Panc1 (cell line): ENCODE results near the gene SDC1. TPM values are rescaled to one million over a fixed set of nuclear protein-coding genes. Genes with fewer than 3 reads are reported as not detected.

Experiments
- ATAC-seq: fragments of 200-7000 bp; cut with Tn5 transposase; 2 replicates; pipeline ENCODE4 v1.9.1; 2020; ENCODE audit warnings: mild to moderate bottlenecking, moderate library complexity
- BruUV-seq: library from RNA; stranded (reverse); fragments of 400-500 nt; replicated peaks from 2 replicates; lab custom pipeline; 2021; lab: Mats Ljungman, UMichigan
- CTCF ChIA-PET: fragments of 300-600 bp; sonication (Branson Sonifier 250); formaldehyde crosslinking; loops from one replicate; lab custom pipeline; 2022; ENCODE audit warnings: antibody characterized with exemption; lab: Charles Lee
- POLR2A ChIA-PET: fragments of 300-600 bp; sonication (Branson Sonifier 250); formaldehyde crosslinking; loops from one replicate; lab custom pipeline; 2022; ENCODE audit warnings: antibody characterized with exemption; lab: Charles Lee
- DNase-seq: peaks from one replicate; pipeline ENCODE4 v3.0.0-alpha.2; 2010; ENCODE audit warnings: low read depth, low spot score
- H3K27ac ChIP-seq: 2 replicates; pipeline ENCODE4 v1.5.1; 2011; ENCODE audit warnings: mild to moderate bottlenecking, low read length, inconsistent platforms
- H3K27me3 ChIP-seq: fragments of 200-500 bp; sonication (Bioruptor generic); 2 replicates; pipeline ENCODE4 v1.6.0; 2014; ENCODE audit warnings: low read length, inconsistent platforms; ENCODE audit not compliant: control insufficient read depth, insufficient read depth
- H3K36me3 ChIP-seq: fragments of 200-500 bp; sonication (Bioruptor generic); 2 replicates; pipeline ENCODE4 v1.5.1; 2014; ENCODE audit warnings: inconsistent platforms, mild to moderate bottlenecking, low read length, moderate library complexity; ENCODE audit not compliant: control insufficient read depth, insufficient read depth
- H3K4me1 ChIP-seq: 2 replicates; pipeline ENCODE4 v1.5.1; 2011; ENCODE audit warnings: inconsistent platforms, mild to moderate bottlenecking, low read length, moderate library complexity; ENCODE audit not compliant: control insufficient read depth, insufficient read depth
- H3K4me3 ChIP-seq, 2 experiments: 2 replicates each; pipeline ENCODE4 v1.5.1; 2011 to 2012; ENCODE audit warnings: low read depth in 2 of 2, low read length in 2 of 2, mild to moderate bottlenecking in 2 of 2, inconsistent platforms in 1 of 2, moderate library complexity in 1 of 2
- H3K9me3 ChIP-seq: fragments of 200-500 bp; sonication (Bioruptor generic); 2 replicates; pipeline ENCODE4 v1.5.1; 2014; ENCODE audit warnings: low read depth, mild to moderate bottlenecking, inconsistent platforms, low read length, moderate library complexity; ENCODE audit not compliant: control insufficient read depth, insufficient read depth
- POLR2AphosphoS5 ChIP-seq: IDR thresholded peaks from 2 replicates; pipeline ENCODE4 v1.6.1; 2012; ENCODE audit warnings: mild to moderate bottlenecking, low read depth, low read length, moderate library complexity
- SIN3A ChIP-seq: IDR thresholded peaks from 2 replicates; pipeline ENCODE4 v1.6.1; 2012; ENCODE audit warnings: low read depth, mild to moderate bottlenecking, low read length, moderate library complexity, borderline replicate concordance; ENCODE audit not compliant: insufficient read depth
- TCF7L2 ChIP-seq: IDR thresholded peaks from 2 replicates; pipeline ENCODE4 v1.6.1; 2011; ENCODE audit warnings: mild to moderate bottlenecking, low read depth, low read length, inconsistent platforms
- in situ Hi-C: cut with HindIII; loops from 2 replicates; pipeline ENCODE4 v1.10.0; 2016; ENCODE audit warnings: low sequenced_read_pairs, low pct_unique_long_range_greater_than_20kb
- intact Hi-C: fragments of 100-400 bp; cut with micrococcal nuclease; formaldehyde crosslinking; loops from one replicate; pipeline ENCODE4 v1.10.0; 2022; ENCODE audit not compliant: unreplicated experiment
- total RNA-seq: library from RNA; stranded (reverse); gene quantifications from one replicate; pipeline ENCODE4 v1.2.1, GENCODE V29; 2021; ENCODE audit not compliant: unreplicated experiment
- TF ChIP-seq, protein P1 (sequence below), 2 experiments: IDR thresholded peaks; 2 replicates each; pipeline ENCODE4 v1.6.1; 2011 to 2012; ENCODE audit warnings: low read depth in 2 of 2, control low read depth in 1 of 2, low read length in 1 of 2, mild to moderate bottlenecking in 1 of 2, moderate library complexity in 1 of 2; ENCODE audit not compliant: insufficient read depth in 1 of 2
- TF ChIP-seq, protein P2 (sequence below): fragments of 450-650 bp; IDR thresholded peaks from 2 replicates; pipeline ENCODE4 v1.5.1; 2017; ENCODE audit warnings: mild to moderate bottlenecking

The SDC1 gene
- total RNA-seq, 1 experiment from 2014 or later = 93.0 TPM

DNA sequence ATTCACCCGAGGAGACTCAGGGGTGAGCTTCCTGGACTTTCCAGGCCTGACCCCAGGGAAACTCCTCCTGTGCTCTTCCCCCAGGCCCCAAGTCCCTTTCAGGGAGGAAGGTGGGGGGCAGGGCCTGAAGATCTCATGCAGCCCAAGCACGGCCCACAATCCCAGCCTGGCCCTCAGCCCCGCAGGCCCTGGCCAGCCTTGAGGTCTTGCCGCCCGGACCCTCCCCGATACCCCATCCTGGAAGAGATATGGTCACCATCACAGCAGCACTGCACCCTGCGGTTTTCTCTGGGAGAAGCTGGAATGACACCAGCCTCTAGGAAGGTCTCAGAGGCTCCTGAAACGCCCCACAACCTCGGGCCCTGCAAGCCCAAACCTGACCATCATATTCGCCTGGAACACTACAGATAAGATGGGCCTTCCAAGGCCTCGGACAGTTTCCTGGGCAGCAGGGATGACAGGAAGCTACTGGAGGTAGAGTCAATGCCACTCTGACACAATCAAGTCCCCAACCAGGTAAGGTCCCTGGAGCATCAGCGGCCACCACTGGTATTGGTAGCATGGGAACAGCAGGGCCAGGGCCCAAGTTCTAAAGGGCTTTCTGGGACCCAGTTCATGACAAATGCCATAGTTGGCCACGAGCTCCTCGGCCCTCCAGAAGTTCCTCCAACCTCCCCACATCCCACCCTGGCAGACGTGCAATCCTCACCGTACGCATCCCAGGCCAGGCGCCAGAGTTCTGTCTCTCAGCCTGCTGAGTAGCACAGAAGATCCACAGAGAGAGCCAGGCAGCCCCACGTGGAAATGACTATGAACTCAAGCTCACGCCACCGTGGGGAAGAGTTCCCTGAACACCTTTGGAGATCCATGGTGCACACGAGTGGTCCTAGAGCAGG lies 8.6 kb downstream of the SDC1 start:
- CTCF ChIA-PET = interaction anchor here (0.7 kb wide), 1 partner anchor 27 kb away, joined by 3 read pairs; no protein-coding TSS in a partner anchor
- peaks cover 17% of the 10 kb centered on the region for H3K4me1 ChIP-seq

DNA sequence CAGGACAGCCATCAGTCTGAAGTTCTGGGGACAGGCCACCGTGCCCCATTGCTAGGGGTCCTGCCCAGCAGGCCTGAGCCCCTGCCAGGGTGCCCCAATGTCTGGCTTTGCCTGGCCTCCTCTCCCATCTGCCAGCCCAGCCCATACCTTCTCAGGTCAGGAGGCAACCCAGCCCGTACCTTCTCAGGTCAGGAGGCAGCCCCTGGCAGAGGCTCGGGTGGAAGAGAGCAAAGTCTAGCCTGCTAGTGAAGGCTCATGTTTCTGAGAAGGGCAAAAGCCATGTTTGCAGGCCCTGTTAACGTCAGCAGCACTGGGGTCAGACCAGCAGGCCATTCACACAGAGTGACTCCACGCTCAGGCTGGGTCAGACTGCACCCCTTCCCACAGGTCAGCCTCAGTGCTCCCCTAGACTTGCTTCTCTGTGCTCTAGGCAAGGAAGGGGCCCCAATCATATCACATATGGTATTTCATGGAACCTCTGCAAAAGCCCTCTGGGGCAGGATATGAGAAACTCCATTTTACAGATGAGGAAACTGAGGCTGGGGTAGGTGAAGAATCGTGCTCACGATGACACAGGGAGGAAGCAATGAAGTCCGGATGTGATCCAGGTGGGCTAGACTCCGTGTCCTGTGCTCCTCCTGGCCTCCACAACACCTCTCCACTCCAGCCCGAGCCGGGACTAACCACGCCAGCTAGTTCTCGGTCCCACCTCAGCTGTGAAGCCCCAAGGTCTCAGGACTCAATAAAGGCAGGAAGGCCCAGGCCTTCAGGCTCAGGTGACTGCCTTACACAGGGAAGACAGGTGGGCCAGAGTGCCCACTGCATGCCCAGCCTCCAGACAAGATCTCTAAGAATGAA lies 9.5 kb downstream of the SDC1 start:
- Histone ChIP-seq H3K36me3 (no peaks in the 10 kb centered on the region), H3K27me3 (no peaks in the 10 kb centered on the region), H3K9me3 (no peaks in the 10 kb centered on the region), H3K4me3 (no peak overlapping the region), H3K27ac (no peak overlapping the region), H3K4me1 (peaks cover 13% of the 10 kb centered on the region; the same call in 1 of the 2 replicates)
- POLR2A ChIA-PET = no interaction called here
- BruUV-seq = no TSS peak
- intact Hi-C loops = no loop called here
- in situ Hi-C loops = no loop called here
- DNase-seq (no peak), ATAC-seq (no peak)
- TF ChIP-seq, protein P1, sequence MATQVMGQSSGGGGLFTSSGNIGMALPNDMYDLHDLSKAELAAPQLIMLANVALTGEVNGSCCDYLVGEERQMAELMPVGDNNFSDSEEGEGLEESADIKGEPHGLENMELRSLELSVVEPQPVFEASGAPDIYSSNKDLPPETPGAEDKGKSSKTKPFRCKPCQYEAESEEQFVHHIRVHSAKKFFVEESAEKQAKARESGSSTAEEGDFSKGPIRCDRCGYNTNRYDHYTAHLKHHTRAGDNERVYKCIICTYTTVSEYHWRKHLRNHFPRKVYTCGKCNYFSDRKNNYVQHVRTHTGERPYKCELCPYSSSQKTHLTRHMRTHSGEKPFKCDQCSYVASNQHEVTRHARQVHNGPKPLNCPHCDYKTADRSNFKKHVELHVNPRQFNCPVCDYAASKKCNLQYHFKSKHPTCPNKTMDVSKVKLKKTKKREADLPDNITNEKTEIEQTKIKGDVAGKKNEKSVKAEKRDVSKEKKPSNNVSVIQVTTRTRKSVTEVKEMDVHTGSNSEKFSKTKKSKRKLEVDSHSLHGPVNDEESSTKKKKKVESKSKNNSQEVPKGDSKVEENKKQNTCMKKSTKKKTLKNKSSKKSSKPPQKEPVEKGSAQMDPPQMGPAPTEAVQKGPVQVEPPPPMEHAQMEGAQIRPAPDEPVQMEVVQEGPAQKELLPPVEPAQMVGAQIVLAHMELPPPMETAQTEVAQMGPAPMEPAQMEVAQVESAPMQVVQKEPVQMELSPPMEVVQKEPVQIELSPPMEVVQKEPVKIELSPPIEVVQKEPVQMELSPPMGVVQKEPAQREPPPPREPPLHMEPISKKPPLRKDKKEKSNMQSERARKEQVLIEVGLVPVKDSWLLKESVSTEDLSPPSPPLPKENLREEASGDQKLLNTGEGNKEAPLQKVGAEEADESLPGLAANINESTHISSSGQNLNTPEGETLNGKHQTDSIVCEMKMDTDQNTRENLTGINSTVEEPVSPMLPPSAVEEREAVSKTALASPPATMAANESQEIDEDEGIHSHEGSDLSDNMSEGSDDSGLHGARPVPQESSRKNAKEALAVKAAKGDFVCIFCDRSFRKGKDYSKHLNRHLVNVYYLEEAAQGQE (IDR thresholded peaks at IDR 0.05; ENCODE audit: insufficient read depth in 1 of 2, low read depth in 2 of 2, low read length in 1 of 2) = no peak
- no peak for TF ChIP-seq POLR2AphosphoS5
- no peak for TF ChIP-seq TCF7L2
- TF ChIP-seq SIN3A = no peak
- TF ChIP-seq, protein P2, sequence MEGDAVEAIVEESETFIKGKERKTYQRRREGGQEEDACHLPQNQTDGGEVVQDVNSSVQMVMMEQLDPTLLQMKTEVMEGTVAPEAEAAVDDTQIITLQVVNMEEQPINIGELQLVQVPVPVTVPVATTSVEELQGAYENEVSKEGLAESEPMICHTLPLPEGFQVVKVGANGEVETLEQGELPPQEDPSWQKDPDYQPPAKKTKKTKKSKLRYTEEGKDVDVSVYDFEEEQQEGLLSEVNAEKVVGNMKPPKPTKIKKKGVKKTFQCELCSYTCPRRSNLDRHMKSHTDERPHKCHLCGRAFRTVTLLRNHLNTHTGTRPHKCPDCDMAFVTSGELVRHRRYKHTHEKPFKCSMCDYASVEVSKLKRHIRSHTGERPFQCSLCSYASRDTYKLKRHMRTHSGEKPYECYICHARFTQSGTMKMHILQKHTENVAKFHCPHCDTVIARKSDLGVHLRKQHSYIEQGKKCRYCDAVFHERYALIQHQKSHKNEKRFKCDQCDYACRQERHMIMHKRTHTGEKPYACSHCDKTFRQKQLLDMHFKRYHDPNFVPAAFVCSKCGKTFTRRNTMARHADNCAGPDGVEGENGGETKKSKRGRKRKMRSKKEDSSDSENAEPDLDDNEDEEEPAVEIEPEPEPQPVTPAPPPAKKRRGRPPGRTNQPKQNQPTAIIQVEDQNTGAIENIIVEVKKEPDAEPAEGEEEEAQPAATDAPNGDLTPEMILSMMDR = no peak
- CTCF ChIA-PET = interaction anchor here (0.7 kb wide), 1 partner anchor 10 kb away, joined by 3 read pairs; no protein-coding TSS in a partner anchor

More for the DNA sequence above, 8.6 kb downstream of the SDC1 start:
- intact Hi-C loops (no loop called here), in situ Hi-C loops (no loop called here)
- Histone ChIP-seq H3K27ac (no peak overlapping the region), H3K4me3 (no peak overlapping the region), H3K27me3 (no peaks in the 10 kb centered on the region), H3K9me3 (no peaks in the 10 kb centered on the region), H3K36me3 (no peaks in the 10 kb centered on the region)
- DNase-seq (no peak), ATAC-seq (no peak)
- TF ChIP-seq, protein P2 = no peak
- TF ChIP-seq POLR2AphosphoS5 = no peak
- TF ChIP-seq, protein P1 (IDR thresholded peaks at IDR 0.05; ENCODE audit: insufficient read depth in 1 of 2, low read depth in 2 of 2, low read length in 1 of 2) = no peak
- TF ChIP-seq TCF7L2 = no peak
- no peak for TF ChIP-seq SIN3A
- no TSS peak for BruUV-seq
- POLR2A ChIA-PET = no interaction called here
